ENCODE measurements around the gene ACTN3. TPM values are rescaled to one million over a fixed set of nuclear protein-coding genes. Genes with fewer than 3 reads are reported as not detected.
A peak's percentile ranks its signal among the peaks of the same experiment; 100 is the strongest.

ACTN3 gene
- total RNA-seq, 1 donor from 2014 or later: not detected

DNA sequence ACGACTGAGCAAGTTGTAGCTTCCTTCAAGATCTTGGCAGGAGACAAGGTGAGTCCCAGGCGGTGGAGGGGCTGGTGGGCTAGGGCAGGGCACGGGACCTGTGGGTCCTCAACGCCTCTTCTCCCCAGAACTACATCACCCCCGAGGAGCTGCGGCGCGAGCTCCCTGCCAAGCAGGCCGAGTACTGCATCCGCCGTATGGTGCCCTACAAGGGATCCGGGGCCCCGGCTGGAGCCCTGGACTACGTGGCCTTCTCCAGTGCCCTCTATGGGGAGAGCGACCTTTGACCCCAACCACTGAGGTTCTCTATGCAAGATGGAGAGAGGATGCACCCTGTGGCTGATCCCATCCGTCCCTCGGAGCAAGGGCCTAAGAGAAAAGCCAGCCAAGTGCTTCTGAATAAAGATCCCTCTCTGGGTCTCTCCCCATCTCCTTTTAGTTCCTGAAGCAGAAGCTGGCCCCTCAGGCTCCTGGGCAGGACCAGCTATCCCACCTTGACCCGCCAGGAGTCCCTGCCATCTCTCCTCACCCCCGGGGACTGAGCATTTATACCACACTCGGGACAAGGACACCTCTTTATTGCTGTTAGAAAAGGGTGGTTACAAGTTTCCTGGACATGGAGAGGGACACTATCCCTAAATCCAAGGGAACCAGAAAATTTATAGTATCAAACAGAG, 16.3 kb downstream of the ACTN3 start:
- Mint-ChIP-seq H3K4me3 (ENCODE audit: unreplicated experiment) (no peak overlapping the region), H3K36me3 (ENCODE audit: low read depth, unreplicated experiment) (no peaks in the 10 kb centered on the region), H3K4me1 (ENCODE audit: low read depth, unreplicated experiment) (peaks cover 5% of the 10 kb centered on the region), H3K27me3 (ENCODE audit: low read depth, unreplicated experiment) (peaks cover 27% of the 10 kb centered on the region), H3K9me3 (ENCODE audit: unreplicated experiment) (peaks cover 5% of the 10 kb centered on the region), H3K27ac (ENCODE audit: unreplicated experiment) (no peak overlapping the region)
- Histone ChIP-seq H3K4me3 (ENCODE audit: insufficient read depth, low read depth, low read length) (no peak overlapping the region), H3K4me1 (ENCODE audit: insufficient read depth, low read length) (peaks cover 3% of the 10 kb centered on the region), H3K4me2 (ENCODE audit: low read length) (no peak overlapping the region), H3K9me3 (ENCODE audit: insufficient read depth, low read depth, low read length) (no peaks in the 10 kb centered on the region), H3K36me3 (ENCODE audit: insufficient read depth, low read length) (no peaks in the 10 kb centered on the region), H3K27me3 (ENCODE audit: insufficient read depth, low read length) (no peaks in the 10 kb centered on the region), H3K9ac (ENCODE audit: low read length) (no peak overlapping the region), H3K27ac (ENCODE audit: low read depth, low read length) (no peak overlapping the region), H3K79me2 (ENCODE audit: insufficient read depth, low read length) (no peaks in the 10 kb centered on the region), H4K20me1 (ENCODE audit: insufficient read depth, low read length) (no peaks in the 10 kb centered on the region), H2AFZ (ENCODE audit: low read depth, low read length) (no peak overlapping the region)
- no peak for TF ChIP-seq EZH2 (IDR thresholded peaks at IDR 0.05; ENCODE audit: insufficient read depth, low read length)
- TF ChIP-seq, protein P1, sequence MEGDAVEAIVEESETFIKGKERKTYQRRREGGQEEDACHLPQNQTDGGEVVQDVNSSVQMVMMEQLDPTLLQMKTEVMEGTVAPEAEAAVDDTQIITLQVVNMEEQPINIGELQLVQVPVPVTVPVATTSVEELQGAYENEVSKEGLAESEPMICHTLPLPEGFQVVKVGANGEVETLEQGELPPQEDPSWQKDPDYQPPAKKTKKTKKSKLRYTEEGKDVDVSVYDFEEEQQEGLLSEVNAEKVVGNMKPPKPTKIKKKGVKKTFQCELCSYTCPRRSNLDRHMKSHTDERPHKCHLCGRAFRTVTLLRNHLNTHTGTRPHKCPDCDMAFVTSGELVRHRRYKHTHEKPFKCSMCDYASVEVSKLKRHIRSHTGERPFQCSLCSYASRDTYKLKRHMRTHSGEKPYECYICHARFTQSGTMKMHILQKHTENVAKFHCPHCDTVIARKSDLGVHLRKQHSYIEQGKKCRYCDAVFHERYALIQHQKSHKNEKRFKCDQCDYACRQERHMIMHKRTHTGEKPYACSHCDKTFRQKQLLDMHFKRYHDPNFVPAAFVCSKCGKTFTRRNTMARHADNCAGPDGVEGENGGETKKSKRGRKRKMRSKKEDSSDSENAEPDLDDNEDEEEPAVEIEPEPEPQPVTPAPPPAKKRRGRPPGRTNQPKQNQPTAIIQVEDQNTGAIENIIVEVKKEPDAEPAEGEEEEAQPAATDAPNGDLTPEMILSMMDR (IDR thresholded peaks at IDR 0.05; ENCODE audit: insufficient read depth, low read depth, low read length): no peak
- DNase-seq (ENCODE audit: low read depth) (no peak), FAIRE-seq (no peak)

DNA sequence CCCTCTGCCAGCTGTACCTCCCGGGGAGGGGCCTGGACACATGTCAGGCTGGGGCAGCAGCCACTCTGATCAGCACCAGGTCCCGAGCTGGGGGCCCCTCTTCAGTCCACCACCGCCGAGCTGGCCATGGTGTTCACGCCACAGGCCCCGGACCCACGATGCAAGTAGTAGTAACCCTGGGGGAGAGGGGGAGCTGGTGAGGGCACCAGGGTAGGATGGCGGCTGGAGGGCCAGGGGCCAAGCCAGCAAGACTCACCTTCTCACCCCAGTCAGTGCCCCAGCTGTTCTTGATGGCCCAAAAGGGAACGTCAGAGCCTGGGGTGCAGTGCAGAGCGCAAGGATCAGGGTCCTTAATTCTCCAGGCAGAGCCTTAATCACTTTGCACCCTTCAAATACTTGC, 17.1 kb downstream of the ACTN3 start:
- Mint-ChIP-seq H3K4me1 (ENCODE audit: low read depth, unreplicated experiment) (peaks cover 5% of the 10 kb centered on the region), H3K27me3 (ENCODE audit: low read depth, unreplicated experiment) (peaks cover 27% of the 10 kb centered on the region), H3K9me3 (ENCODE audit: unreplicated experiment) (peaks cover 3% of the 10 kb centered on the region), H3K4me3 (ENCODE audit: unreplicated experiment) (no peak overlapping the region), H3K36me3 (ENCODE audit: low read depth, unreplicated experiment) (no peaks in the 10 kb centered on the region), H3K27ac (ENCODE audit: unreplicated experiment) (no peak overlapping the region)
- no peaks in the 10 kb centered on the region for H3K9me3 ChIP-seq (ENCODE audit: insufficient read depth, low read depth, low read length)
- no peak overlapping the region for H3K27ac ChIP-seq (ENCODE audit: low read depth, low read length)
- H3K4me3 ChIP-seq (ENCODE audit: insufficient read depth, low read depth, low read length): no peak overlapping the region
- no peak overlapping the region for H2AFZ ChIP-seq (ENCODE audit: low read depth, low read length)
- H4K20me1 ChIP-seq (ENCODE audit: insufficient read depth, low read length): no peaks in the 10 kb centered on the region
- H3K9ac ChIP-seq (ENCODE audit: low read length): no peak overlapping the region
- no peak overlapping the region for H3K4me2 ChIP-seq (ENCODE audit: low read length)
- peaks cover 9% of the 10 kb centered on the region for H3K4me1 ChIP-seq (ENCODE audit: insufficient read depth, low read length)
- FAIRE-seq (no peak), DNase-seq (ENCODE audit: low read depth) (no peak)
- H3K27me3 ChIP-seq (ENCODE audit: insufficient read depth, low read length): no peaks in the 10 kb centered on the region
- H3K79me2 ChIP-seq (ENCODE audit: insufficient read depth, low read length): no peaks in the 10 kb centered on the region
- TF ChIP-seq EZH2 (IDR thresholded peaks at IDR 0.05; ENCODE audit: insufficient read depth, low read length): no peak
- TF ChIP-seq, protein P1 (IDR thresholded peaks at IDR 0.05; ENCODE audit: insufficient read depth, low read depth, low read length): no peak
- no peaks in the 10 kb centered on the region for H3K36me3 ChIP-seq (ENCODE audit: insufficient read depth, low read length)

DNA sequence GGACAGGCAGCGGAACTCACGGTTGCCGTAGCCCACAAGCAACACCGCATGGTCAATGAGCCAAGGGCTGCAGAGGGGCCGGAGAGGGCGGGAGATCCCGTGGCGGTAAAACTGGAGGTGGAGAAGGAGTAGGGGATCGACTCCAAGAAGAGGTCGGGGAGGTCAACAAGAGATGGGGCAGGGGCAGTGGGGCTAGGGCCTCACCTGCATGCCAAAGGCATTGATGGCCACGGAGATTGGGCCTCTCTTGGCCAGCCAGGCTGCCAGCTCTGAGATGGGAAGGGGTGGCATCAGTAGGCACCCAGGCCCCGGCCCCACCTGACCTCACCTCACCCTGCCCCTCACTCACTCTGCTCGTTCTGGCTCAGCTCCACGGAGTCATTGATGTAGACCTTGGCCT, 17.8 kb downstream of the ACTN3 start:
- Mint-ChIP-seq H3K4me3 (ENCODE audit: unreplicated experiment) (no peak overlapping the region), H3K27ac (ENCODE audit: unreplicated experiment) (peak overlapping the region; percentile 66), H3K4me1 (ENCODE audit: low read depth, unreplicated experiment) (peaks cover 5% of the 10 kb centered on the region), H3K27me3 (ENCODE audit: low read depth, unreplicated experiment) (peaks cover 26% of the 10 kb centered on the region), H3K36me3 (ENCODE audit: low read depth, unreplicated experiment) (no peaks in the 10 kb centered on the region), H3K9me3 (ENCODE audit: unreplicated experiment) (peaks cover 3% of the 10 kb centered on the region)
- no peaks in the 10 kb centered on the region for H3K36me3 ChIP-seq (ENCODE audit: insufficient read depth, low read length)
- DNase-seq (ENCODE audit: low read depth) (no peak), FAIRE-seq (no peak)
- H3K9ac ChIP-seq (ENCODE audit: low read length): no peak overlapping the region
- no peaks in the 10 kb centered on the region for H3K27me3 ChIP-seq (ENCODE audit: insufficient read depth, low read length)
- H2AFZ ChIP-seq (ENCODE audit: low read depth, low read length): no peak overlapping the region
- H3K4me3 ChIP-seq (ENCODE audit: insufficient read depth, low read depth, low read length): no peak overlapping the region
- H3K79me2 ChIP-seq (ENCODE audit: insufficient read depth, low read length): no peaks in the 10 kb centered on the region
- no peak overlapping the region for H3K4me2 ChIP-seq (ENCODE audit: low read length)
- H4K20me1 ChIP-seq (ENCODE audit: insufficient read depth, low read length): no peaks in the 10 kb centered on the region
- no peak overlapping the region for H3K27ac ChIP-seq (ENCODE audit: low read depth, low read length)
- peaks cover 9% of the 10 kb centered on the region for H3K4me1 ChIP-seq (ENCODE audit: insufficient read depth, low read length)
- no peaks in the 10 kb centered on the region for H3K9me3 ChIP-seq (ENCODE audit: insufficient read depth, low read depth, low read length)
- TF ChIP-seq EZH2 (IDR thresholded peaks at IDR 0.05; ENCODE audit: insufficient read depth, low read length): no peak
- TF ChIP-seq, protein P1 (IDR thresholded peaks at IDR 0.05; ENCODE audit: insufficient read depth, low read depth, low read length): no peak

Measured in astrocyte (in vitro differentiated cells and primary cell).